Amniotic stem cell (primary cell): Measurements from ENCODE around the gene NTN4.
"Not testable (repeated sequence)": the region's sequence is repeated elsewhere in the genome, so short reads cannot be mapped to it uniquely, and the experiment has no call there.

Experiments
- DNase-seq: peaks from one replicate; lab custom pipeline; 2025; lab: John Stamatoyannopoulos, UW

The NTN4 gene

DNA sequence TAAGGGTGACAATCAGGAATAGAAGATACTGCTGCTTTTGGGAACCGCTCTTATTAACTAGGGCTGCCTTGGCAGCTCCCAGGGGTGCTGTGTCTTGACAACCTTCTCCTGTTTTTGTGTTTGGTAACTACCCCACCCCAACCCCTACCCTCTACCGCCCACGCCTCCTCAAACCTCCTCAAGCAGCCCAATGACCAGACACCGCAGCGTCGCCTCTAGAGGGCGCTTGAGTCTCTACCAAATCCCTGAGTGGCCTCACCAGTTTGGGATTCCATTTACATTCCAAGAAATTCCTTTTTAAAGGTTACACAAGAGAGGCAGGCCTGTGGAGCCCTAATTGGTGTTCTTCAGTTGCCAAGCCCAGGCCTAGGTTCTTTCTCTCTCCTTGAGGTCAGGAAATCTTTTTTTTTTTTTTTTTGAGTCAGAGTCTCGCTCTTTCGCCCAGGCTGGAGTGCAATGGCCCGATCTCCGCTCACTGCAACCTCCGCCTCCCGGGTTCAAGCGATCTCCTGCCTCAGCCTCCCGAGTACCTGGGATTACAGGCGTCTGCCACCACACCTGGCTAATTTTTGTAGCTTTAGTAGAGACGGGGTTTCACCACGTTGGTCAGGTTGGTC lies 166.9 kb downstream of the NTN4 start:
- peak; percentile 69 for DNase-seq

DNA sequence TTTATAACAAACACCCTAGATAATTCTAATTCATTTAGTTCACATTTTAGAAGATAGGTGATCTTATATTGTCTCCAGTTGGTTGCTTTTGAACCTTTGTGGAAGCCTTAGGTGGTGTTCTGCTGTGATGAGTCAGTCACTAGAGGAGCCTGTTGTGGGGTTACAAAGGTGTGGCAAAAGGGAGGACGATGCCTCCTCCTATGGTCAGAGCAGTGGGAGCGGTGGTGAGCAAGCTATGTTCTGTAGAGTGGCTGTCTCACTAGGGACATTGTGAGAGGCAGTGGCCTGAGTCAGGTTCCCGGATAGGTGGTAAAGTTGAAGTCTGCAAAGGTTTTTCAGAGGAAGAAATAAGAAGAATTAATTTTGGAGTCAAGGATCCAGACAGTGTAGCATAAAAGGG lies 167.7 kb downstream of the NTN4 start:
- DNase-seq: no peak

DNA sequence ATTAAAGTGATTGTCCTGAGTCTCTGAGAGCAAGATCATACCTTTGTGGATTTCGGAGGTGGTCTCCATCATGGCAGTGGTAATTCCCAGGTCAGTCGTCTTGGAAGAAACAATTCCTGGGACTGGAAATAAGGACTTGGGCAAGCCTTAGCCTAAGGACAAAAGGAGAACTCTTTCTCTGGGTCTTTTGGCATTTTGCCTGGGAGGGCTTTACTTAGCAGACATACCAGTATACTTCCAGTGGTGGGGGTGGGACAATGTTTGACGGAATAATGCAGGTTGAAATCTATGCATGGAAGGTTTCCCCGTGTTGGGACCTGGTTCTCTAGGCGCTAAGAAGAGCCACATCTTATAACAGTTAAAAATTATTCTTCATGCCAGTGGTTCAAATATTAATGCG lies 168.8 kb downstream of the NTN4 start:
- DNase-seq: no peak

DNA sequence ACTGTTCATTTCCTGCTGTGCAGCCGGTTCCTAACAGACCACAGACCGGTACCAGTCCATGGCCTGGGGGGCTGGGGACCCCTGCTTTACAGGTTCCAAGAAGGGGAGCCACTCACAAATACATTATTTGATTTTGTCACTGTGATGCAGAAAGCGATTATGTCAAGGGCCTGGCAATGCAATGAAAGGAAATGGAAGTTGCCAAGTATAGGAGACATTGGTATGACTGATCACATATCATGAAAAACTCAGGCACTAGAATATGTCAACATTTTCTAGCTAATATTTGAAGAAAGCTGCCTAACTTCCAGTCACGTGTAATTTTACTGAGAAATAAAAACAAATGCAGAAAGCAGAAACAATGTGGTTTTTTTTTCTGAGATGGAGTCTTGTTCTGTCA lies 170.4 kb downstream of the NTN4 start:
- no peak for DNase-seq

DNA sequence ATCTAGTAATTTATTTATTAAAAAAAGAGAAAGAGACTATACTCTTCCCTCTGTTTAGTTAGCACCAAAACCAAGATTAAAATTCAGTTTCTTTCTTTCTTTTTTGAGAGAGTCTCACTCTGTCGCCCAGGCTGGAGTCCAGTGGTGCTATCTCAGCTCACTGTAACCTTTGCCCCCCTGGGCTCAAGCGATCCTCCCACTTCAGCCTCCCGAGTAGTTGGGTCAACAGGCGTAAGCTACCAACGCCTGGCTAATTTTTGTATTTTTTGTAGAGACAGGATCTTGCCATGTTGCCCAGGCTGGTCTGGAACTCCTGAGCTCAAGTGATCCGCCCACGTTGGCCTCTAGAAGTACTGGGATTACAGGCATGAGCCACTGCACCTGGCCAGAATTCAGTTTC lies 174.1 kb downstream of the NTN4 start:
- not testable (repeated sequence) for DNase-seq

DNA sequence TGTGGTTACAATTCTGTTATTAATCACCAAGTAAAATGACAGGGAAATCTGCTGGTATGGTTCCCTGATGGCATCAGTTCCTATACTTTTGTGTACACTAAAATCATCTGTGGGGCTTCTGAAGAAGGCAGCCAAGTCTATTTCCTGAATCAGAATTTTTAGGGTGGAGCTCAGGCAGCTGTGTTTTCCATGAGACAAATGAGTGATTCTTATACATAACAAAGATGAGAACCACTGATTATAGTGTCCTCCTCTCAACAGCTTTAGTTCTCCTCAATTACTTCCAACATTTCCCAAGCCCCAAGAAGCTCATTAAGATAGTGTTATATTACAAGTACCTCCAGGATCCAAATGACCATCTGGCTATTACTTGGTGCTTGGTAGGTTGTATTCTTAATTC lies 174.8 kb downstream of the NTN4 start:
- DNase-seq: no peak

DNA sequence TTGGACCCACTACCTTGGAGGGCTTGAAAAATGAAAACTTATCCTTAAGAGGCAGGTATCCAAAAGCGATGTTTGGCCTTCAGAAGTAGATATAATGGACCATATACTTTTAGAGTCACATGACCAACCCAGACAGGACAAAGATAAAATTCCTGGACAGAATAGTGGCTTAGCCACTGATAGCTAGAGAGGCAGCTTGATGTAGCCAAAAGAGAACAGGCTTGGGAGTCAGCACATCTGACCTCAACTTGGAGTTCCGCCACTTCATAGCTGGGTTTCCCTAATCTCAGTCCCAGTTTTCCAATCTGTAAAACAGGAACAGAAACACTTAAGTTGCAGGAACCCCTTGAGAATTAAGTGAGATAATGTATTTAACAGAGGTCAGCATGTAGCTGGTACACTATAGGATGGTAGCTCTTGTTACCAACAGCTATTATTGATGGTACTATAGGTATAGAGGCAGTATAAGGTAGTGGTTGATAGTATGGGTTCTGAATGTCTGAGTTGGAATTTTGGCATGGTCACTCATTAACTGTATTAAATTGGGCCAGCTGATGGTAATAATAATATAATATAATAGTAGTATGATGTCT lies 176.1 kb downstream of the NTN4 start:
- DNase-seq: no peak

DNA sequence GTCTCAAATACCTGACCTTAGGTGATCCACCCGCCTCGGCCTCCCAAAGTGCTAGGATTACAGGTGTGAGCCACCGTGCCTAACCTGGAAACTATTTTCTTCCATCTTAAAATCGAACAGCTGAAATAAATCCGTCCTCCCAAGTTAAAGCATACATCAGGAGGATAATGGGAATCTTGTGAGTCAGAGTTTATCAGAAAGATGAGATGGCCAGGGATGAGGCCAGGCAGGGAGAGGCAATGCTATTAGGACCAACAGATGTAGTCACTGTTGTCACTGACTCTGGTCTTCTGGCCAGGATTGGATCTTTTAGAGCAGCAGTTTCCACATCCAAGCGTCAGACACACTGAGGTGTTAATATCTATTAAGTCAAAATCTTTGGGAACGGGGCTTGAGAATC lies 177.5 kb downstream of the NTN4 start:
- DNase-seq: no peak

DNA sequence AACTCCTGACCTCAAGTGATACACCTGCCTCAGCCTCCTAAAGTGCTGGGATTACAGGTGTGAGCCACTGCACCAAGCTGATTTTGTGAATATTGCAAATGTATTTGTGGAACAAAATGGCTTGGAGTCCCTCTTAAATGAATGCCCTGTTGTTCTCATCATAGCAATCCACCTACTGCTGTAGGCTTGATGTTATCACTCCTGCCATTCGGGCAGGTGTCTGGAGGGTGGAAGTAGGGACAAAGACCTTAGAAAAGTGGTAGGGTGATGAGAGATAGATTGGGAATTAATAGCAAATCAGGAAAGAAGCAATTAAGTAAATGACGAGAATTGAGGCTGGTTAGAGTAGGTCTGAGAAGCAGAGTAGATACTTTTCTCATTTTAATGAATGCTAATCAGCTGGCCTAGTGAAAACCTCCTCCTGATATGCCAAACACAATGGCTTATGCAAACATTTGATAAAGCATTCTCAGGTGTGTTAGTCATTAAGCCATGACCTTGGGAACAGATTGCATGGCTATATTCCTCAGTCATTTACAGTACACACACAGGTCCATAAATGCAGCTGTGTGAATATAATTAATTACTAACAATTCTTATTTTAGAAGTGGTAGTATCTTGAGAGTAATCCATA lies 178.8 kb downstream of the NTN4 start:
- DNase-seq: no peak

DNA sequence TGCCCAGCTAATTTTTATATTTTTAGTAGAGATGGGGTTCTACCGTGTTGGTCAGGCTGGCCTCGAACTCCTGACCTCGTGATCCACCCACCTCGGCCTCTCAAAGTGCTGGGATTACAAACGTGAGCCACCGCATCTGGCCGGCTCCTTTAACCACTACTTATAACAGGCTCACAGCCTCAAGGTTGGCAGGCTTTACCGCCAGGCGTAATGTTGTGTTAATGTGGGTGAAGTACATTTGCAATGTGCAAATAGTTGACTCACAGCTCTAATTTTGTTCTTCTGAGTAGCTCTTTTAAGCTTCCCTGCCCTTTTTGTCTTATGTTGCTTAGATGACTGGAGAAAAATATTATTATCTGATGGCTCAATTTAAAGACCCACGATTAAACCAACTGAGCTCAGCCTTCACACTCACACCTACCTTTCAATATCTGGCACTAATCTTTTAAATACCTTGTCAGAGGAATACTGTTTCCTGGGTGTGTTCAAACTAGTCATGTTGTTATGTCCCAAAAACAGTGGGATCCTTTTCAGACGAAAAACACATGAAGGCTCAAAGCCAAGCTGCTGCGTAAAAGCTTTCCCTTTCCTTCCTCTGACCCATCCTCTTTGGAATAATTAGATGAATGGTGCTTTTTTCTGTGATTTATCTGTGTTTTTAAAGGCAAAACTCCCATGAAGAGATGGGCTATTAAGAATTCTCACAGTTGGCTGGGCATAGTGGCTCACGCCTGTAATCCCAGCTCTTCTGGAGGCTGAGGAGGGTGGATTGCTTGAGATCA lies 182.1 kb downstream of the NTN4 start:
- DNase-seq: no peak
